AG09309 (cell line): ENCODE data around the gene TNFRSF4.

Experiments used
- DNase-seq: peaks from one replicate; pipeline ENCODE4 v3.0.0-alpha.2; 2010; ENCODE audit warnings: low read depth
- H3K4me3 ChIP-seq: 2 replicates; pipeline ENCODE4 v1.5.1; 2011; ENCODE audit warnings: mild to moderate bottlenecking, low read depth, low read length, moderate library complexity; ENCODE audit not compliant: control insufficient read depth
- TF ChIP-seq, protein P1 (sequence below): IDR thresholded peaks from 2 replicates; pipeline ENCODE4 v1.5.1; 2011; ENCODE audit warnings: mild to moderate bottlenecking, low read depth, low read length, inconsistent platforms; ENCODE audit not compliant: insufficient read depth, control insufficient read depth; ENCODE audit errors: missing control alignments

Gene TNFRSF4

DNA sequence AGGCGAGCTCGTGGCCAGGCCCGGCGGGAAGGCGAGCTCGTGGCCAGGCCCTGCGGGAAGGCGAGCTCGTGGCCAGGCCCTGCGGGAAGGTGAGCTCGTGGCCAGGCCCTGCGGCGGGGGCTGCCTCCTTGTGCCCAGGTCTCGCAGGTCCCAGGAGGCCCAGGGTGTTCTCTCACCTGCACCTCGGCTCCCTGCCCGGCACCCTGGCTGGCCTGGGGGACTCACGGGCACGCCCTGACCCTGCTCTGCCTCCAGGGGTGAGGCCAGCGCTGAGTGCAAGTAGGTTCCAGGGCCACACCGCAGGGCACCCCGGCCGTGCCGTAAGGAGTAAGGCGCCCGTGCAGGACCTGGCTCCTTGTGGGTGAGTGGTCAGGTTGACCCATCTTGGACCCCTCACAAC, 13.4 kb upstream of the TNFRSF4 start:
- TF ChIP-seq, protein P1, sequence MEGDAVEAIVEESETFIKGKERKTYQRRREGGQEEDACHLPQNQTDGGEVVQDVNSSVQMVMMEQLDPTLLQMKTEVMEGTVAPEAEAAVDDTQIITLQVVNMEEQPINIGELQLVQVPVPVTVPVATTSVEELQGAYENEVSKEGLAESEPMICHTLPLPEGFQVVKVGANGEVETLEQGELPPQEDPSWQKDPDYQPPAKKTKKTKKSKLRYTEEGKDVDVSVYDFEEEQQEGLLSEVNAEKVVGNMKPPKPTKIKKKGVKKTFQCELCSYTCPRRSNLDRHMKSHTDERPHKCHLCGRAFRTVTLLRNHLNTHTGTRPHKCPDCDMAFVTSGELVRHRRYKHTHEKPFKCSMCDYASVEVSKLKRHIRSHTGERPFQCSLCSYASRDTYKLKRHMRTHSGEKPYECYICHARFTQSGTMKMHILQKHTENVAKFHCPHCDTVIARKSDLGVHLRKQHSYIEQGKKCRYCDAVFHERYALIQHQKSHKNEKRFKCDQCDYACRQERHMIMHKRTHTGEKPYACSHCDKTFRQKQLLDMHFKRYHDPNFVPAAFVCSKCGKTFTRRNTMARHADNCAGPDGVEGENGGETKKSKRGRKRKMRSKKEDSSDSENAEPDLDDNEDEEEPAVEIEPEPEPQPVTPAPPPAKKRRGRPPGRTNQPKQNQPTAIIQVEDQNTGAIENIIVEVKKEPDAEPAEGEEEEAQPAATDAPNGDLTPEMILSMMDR = no peak
- no peak for DNase-seq
- H3K4me3 ChIP-seq = no peak overlapping the region

DNA sequence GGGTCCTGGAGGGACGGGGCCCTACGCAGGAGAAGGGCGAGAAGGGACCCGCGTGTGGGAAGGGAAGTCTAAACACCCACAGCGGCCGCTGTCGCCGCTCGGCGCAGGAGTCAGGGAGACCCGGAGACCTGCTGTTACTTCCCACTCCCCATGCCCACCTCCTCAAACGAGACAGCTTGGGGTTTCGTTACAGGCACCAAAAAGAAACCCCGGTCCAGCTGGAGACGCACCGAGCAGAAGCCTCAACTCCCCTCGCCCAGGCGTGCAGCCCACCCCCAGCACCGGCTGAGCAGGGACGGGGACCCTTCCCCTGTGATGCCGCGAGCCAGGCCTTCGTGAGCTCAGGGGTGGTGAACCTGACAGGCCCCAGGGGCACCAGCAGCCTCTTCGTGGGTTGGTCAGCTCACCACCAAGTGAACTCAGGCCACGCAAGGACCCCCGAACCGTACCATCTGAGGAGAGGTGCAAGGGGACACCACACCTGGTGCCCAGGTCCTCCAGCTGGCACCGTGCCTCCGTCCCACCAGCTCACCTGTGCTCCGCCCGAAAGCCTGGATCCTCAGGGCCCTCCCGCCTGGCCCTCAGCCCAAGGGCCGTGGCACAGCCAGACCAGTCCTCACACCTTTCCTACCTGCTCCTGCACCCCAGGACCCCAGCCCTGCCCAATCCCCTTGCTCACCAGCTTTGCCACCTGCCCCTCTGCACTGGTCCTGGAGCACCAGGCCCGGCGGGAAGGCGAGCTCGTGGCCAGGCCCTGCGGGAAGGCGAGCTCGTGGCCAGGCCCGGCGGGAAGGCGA, 12.8 kb upstream of the TNFRSF4 start:
- no peak for DNase-seq
- TF ChIP-seq, protein P1 = no peak

DNA sequence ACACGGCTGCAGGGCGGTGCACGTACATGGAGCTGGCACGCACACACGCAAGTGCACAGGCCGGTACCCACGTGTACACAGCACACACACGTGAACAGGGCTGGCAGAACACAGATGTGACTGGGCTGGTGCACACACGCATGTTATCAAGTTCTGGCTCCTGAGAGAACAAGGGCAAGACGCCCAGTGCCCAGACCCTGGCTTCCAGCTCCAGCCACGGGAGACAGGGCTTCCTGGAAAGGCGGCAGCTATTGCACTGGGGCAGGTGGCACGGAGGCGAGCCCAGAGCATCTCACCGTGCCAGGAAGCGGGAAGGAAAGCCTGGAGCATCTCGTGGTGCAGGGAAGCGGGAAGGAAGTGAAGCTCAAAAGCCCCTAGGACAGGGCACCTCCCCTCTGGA, 12.0 kb upstream of the TNFRSF4 start:
- TF ChIP-seq, protein P1 = no peak
- no peak for DNase-seq
- H3K4me3 ChIP-seq = no peak overlapping the region

More for the DNA sequence above, 12.8 kb upstream of the TNFRSF4 start:
- H3K4me3 ChIP-seq = no peak overlapping the region

DNA sequence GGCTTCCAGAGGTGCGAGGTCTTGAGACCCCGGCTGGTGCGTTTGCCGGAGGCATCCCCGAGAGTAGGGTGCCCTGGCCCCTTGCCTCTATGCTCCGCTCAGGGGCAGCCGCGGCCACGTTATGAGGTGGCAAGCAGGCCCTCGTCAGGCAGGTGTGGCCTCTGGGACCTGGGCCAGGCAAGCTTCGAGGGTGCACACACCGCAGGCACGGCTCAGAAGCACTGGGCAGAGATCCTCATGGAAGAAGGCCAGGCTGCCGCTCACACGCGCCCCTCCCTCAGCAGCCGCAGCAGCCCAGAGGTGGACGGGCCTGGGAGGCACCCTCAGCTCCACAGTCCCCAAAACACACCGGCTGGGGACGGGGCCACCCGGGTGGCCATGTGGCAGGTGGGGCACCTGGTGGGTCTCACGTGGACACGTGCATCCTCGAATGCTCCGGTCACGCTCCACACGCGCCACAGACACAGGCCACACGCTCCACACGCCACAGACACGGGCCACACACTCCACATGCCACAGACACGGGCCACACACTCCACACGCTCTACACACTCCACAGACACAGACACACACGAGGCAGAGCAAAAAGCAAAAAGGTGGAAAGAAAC, 11.4 kb upstream of the TNFRSF4 start:
- DNase-seq = no peak
- TF ChIP-seq, protein P1 = no peak
- no peak overlapping the region for H3K4me3 ChIP-seq

DNA sequence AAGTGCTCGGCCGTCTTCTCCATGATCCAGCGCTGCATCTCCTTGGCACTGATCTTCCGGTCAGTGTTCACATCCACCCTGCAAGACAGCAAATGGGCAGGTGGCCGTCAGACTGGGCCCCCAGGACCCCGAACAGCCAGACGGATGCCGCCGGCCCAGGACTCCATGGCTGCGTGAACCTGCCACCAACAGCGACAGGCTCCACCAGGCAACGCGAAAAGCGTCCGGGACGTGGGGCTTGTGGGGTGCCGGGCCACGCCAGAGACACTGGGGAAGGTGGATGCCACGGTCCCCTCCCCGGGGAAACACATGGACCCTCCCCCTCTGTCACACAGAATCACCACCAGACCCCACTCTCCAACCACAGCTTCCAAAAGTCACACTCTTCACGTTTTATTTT, 9.9 kb upstream of the TNFRSF4 start:
- no peak for DNase-seq
- TF ChIP-seq, protein P1 = no peak
- no peak overlapping the region for H3K4me3 ChIP-seq

DNA sequence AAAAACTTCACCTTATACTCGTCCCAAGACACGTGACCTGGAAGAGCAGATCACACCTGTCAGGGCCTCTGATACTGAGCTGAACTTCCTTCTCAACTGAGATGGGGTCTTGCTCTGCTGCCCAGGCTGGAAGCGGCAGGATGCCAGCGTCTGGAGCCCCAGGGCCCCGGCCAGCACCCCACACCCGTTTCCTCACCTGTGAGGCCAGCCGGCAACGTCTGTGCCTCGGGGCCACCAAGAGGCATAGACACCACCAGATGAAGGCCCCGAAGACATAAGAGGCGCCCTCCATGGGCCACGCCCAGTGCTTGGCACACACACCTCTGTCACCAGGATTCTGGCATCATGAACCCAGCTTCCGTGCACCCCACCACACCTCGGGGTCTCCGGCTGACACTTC, 9.4 kb upstream of the TNFRSF4 start:
- DNase-seq = no peak
- no peak overlapping the region for H3K4me3 ChIP-seq
- TF ChIP-seq, protein P1 = no peak
